PFSK-1 (cell line): ENCODE results near the gene TRAF1.

Experiments used
- FOXP2 ChIP-seq: optimal IDR thresholded peaks from 2 replicates; pipeline ENCODE3; 2011; ENCODE audit warnings: borderline replicate concordance, control low read depth, inconsistent platforms; ENCODE audit not compliant: insufficient read depth; ENCODE audit errors: extremely low read length, extremely low read depth
- POLR2AphosphoS5 ChIP-seq: IDR thresholded peaks from 2 replicates; pipeline ENCODE4 v1.6.1; 2012; ENCODE audit warnings: low read depth, mild to moderate bottlenecking, control low read depth, low read length, moderate library complexity
- SIN3A ChIP-seq: IDR thresholded peaks from 2 replicates; pipeline ENCODE4 v1.6.1; 2012; ENCODE audit warnings: mild to moderate bottlenecking, low read length, moderate library complexity, borderline replicate concordance; ENCODE audit not compliant: insufficient read depth
- TAF1 ChIP-seq: IDR thresholded peaks from 2 replicates; pipeline ENCODE4 v1.6.1; 2012; ENCODE audit warnings: low read length, control low read depth, borderline replicate concordance; ENCODE audit not compliant: insufficient read depth
- TF ChIP-seq, protein P1 (sequence below), 2 experiments: IDR thresholded peaks; 2 replicates each; pipeline versions ENCODE4 v1.6.1 to v1.8.0; 2011 to 2012; ENCODE audit warnings: low read depth in 2 of 2, low read length in 2 of 2, control low read depth in 1 of 2, inconsistent platforms in 1 of 2, mild to moderate bottlenecking in 1 of 2, moderate library complexity in 1 of 2; ENCODE audit not compliant: insufficient read depth in 1 of 2

TRAF1 gene

DNA sequence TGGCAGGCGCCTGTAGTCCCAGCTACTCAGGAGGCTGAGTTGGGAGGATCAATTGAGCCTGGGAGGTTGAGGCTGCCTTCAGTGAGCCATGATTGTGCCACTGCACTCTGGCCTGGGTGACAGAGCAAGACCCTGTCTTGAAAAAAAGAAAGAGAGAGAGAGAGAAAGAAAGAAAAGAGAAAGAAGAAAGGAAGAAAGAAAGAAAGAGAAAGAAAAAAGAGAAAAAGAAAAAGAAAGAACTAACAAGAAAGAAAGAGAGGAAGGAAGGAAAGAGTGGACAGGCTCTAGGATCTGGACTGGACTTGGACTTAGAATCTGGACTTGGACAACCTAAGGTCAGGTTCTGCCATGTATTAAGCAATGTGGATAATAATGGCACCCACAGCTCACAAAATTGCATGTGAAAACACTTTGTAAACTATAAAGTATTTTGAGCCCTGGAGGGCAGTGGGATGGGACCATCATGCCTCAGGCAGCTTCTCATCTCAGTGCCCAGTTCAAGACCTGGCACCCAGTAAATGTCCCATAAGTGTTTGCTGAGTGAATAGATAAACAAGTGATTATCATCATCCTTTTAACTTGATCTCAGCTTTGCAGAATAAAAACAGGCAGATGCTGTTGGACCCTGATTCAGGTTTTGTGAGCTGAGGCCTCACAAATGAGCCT is 36.9 kb downstream of the TRAF1 start:
- TF ChIP-seq TAF1 (no peak), POLR2AphosphoS5 (no peak), SIN3A (no peak), FOXP2 (no peak)
- TF ChIP-seq, protein P1, sequence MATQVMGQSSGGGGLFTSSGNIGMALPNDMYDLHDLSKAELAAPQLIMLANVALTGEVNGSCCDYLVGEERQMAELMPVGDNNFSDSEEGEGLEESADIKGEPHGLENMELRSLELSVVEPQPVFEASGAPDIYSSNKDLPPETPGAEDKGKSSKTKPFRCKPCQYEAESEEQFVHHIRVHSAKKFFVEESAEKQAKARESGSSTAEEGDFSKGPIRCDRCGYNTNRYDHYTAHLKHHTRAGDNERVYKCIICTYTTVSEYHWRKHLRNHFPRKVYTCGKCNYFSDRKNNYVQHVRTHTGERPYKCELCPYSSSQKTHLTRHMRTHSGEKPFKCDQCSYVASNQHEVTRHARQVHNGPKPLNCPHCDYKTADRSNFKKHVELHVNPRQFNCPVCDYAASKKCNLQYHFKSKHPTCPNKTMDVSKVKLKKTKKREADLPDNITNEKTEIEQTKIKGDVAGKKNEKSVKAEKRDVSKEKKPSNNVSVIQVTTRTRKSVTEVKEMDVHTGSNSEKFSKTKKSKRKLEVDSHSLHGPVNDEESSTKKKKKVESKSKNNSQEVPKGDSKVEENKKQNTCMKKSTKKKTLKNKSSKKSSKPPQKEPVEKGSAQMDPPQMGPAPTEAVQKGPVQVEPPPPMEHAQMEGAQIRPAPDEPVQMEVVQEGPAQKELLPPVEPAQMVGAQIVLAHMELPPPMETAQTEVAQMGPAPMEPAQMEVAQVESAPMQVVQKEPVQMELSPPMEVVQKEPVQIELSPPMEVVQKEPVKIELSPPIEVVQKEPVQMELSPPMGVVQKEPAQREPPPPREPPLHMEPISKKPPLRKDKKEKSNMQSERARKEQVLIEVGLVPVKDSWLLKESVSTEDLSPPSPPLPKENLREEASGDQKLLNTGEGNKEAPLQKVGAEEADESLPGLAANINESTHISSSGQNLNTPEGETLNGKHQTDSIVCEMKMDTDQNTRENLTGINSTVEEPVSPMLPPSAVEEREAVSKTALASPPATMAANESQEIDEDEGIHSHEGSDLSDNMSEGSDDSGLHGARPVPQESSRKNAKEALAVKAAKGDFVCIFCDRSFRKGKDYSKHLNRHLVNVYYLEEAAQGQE (IDR thresholded peaks at IDR 0.05; ENCODE audit: insufficient read depth in 1 of 2, low read depth in 2 of 2, low read length in 2 of 2), result no peak

DNA sequence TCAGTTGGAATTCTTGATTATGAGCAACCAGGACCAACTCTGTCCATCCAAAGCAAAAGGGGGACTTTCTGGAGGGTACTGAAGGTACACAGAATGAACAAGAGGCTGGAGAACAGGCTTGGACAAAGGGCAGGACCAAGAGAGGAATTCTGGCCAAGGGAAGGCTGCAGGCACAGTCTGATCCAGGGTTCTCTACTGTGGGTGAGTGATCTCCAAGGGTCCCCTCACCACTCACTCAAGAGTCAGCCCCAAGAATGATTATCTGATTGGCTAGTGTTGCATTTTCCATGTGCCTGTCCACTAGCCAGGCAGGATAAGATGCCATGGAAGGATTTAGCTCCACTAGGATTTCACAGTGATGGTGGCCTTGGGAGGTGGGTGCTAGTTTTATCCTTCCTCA is 38.0 kb downstream of the TRAF1 start:
- TF ChIP-seq FOXP2 (no peak), SIN3A (no peak), POLR2AphosphoS5 (no peak)
- TF ChIP-seq, protein P1 (IDR thresholded peaks at IDR 0.05; ENCODE audit: insufficient read depth in 1 of 2, low read depth in 2 of 2, low read length in 2 of 2), result no peak

DNA sequence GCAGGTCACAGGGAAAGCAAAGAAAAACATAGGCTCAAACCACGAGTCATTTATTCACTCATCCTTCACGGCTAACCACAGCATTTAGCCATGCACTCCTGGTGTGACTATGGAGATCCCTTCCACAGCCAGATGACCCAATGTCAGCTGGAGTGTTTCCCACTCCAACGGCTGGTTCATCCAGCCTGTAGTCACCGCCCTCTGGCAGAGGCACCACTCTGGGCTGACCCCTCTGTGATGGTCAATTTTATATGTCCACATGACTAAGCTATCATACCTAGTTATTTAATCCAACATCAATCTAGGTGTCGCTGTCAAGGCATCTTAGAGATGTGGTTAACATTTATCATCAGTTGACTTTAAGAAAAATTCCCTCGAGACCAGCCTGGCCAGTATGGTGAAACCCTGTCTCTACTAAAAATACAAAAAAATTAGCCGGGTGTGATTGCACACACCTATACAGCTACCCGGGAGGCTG is 40.1 kb downstream of the TRAF1 start:
- TF ChIP-seq SIN3A (no peak), FOXP2 (no peak), POLR2AphosphoS5 (no peak), TAF1 (no peak)
- TF ChIP-seq, protein P1 (IDR thresholded peaks at IDR 0.05; ENCODE audit: insufficient read depth in 1 of 2, low read depth in 2 of 2, low read length in 2 of 2), result no peak

DNA sequence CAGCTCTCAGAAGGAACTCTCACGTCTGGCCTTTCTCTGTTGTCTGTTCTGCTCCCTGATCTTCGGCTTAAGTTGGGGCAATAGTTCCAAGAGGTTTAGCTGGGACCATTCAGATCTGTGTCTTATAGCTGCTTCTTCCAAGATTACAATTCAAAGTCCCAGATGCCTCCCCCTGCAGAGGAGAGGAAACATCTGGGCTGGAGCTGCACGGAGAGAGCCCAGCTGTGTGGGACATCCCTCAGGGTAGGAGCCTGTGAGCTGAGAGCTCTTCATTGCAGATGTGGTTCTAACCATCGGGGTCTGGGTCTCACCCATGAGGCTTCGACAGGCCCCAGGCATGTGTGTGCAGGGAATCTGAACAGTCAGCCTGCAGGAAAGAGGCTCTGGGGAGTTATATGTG is 40.6 kb downstream of the TRAF1 start:
- TF ChIP-seq, protein P1 (IDR thresholded peaks at IDR 0.05; ENCODE audit: insufficient read depth in 1 of 2, low read depth in 2 of 2, low read length in 2 of 2), result no peak
- TF ChIP-seq FOXP2 (no peak), TAF1 (no peak), SIN3A (no peak), POLR2AphosphoS5 (no peak)

DNA sequence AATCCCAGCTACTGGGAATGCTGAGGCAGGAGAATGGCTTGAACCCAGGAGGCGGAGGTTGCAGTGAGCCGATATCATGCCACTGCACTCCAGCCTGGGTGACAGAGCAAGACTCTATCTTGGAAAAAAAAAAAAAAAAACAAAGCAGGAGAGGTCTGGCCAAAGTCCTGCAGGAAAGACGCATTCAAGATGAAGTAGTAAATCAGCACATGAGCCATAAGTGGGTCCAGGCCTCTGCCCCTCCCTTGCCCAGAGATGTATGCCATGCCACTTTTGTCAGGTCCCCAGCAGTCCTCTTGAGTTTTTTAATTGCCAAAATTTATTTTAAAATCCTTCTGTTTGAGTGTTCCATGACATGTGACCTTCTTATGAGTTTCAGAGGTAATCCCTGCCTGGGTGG is 41.1 kb downstream of the TRAF1 start:
- no peak for TF ChIP-seq FOXP2
- no peak for TF ChIP-seq TAF1
- no peak for TF ChIP-seq SIN3A
- TF ChIP-seq, protein P1 (IDR thresholded peaks at IDR 0.05; ENCODE audit: insufficient read depth in 1 of 2, low read depth in 2 of 2, low read length in 2 of 2), result no peak
- no peak for TF ChIP-seq POLR2AphosphoS5
